Thyroid gland (tissue), 4 donors: ENCODE data around the gene DUSP15.

Experiments used
- POLR2A ChIP-seq, 2 donors: fragments of 450-650 bp; IDR thresholded peaks; one replicate each; pipeline ENCODE4 v1.6.1; 2017; ENCODE audit warnings: antibody characterized with exemption in 2 of 2, mild to moderate bottlenecking in 2 of 2, moderate library complexity in 1 of 2
- TF ChIP-seq, protein P1 (sequence below), 6 experiments: fragments of 200-600 bp in 3 of 6; fragments of 450-650 bp in 3 of 6; sonication (generic) in 3 of 6; IDR thresholded peaks; one replicate each; pipeline ENCODE4 v1.5.1; 2016 to 2019; ENCODE audit warnings: antibody characterized with exemption in 6 of 6, mild to moderate bottlenecking in 2 of 6, inconsistent platforms in 1 of 6, moderate library complexity in 1 of 6

DNA sequence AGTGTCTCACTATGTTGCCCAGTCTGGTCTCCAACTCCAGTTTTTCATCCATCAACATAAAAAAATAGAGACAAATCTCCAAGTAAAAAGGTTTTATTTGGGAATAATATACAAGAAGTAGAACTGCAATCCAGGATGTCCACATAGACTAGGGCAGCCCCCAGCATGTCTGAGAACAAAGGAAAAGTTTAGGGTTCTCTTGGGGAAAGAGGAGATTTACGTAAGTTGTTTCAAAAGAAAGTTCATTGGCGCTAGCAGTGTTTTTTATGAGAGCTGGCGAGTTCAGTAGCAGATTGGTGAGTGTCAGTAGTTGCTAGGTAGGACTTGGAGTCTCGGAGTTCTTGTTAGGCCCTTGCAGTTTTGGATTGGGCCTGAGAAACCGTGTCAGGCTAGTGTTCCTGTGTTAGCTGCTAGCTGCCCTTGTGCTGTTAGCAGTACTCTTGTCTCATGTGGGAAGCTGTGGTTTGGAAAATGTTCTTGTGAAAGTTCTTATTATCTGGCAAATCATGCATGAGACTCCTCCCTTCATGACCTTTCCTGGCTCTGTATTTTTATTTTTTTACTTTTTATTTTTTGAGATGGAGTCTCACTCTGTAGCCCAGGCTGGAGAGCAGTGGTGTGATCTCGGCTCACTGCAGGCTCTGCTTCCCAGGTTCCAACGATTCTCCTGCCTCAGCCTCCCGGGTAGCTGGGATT lies 24.8 kb upstream of the DUSP15 start:
- TF ChIP-seq, protein P1, sequence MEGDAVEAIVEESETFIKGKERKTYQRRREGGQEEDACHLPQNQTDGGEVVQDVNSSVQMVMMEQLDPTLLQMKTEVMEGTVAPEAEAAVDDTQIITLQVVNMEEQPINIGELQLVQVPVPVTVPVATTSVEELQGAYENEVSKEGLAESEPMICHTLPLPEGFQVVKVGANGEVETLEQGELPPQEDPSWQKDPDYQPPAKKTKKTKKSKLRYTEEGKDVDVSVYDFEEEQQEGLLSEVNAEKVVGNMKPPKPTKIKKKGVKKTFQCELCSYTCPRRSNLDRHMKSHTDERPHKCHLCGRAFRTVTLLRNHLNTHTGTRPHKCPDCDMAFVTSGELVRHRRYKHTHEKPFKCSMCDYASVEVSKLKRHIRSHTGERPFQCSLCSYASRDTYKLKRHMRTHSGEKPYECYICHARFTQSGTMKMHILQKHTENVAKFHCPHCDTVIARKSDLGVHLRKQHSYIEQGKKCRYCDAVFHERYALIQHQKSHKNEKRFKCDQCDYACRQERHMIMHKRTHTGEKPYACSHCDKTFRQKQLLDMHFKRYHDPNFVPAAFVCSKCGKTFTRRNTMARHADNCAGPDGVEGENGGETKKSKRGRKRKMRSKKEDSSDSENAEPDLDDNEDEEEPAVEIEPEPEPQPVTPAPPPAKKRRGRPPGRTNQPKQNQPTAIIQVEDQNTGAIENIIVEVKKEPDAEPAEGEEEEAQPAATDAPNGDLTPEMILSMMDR (IDR thresholded peaks at IDR 0.05) = no peak
- TF ChIP-seq POLR2A (IDR thresholded peaks at IDR 0.05) = no peak
